ENCODE data around the gene TARDBP. TPM values are rescaled to one million over a fixed set of nuclear protein-coding genes. Genes with fewer than 3 reads are reported as not detected.

The TARDBP gene
- total RNA-seq, 1 experiment from 2014 or later = 155 TPM

DNA sequence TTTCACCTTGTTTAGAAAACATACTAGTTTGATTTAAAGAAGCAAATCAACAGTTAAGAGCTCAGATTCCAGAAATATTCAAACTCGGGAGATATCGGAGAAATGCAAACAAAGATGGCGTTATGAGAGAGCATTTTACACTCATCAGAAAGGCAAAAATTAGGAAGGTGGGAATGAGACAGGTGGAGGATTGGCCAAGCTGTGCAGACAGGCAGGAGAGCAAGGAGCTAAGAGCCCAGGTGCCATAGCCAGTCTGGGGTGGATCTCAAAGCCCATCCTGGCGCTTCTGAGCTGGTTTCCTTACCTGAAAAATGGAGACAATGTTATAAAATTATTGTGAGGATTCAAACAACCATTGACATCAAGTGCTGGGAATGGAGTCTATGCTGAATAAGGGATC is 19.6 kb upstream of the TARDBP start:
- Histone ChIP-seq H3K4me3 (replicated peaks in 1 of 2; ENCODE audit: low read depth in 1 of 2, low read length in 2 of 2) (no peak overlapping the region), H3K9me3 (ENCODE audit: control insufficient read depth in 1 of 2, insufficient read depth in 1 of 2, low read depth in 1 of 2, low read length in 2 of 2) (no peaks in the 10 kb centered on the region), H3K4me2 (ENCODE audit: low read length) (no peak overlapping the region), H2AFZ (ENCODE audit: low read depth, low read length, poor library complexity, severe bottlenecking) (no peak overlapping the region), H3K4me1 (ENCODE audit: control insufficient read depth in 1 of 2, insufficient read depth in 2 of 2, low read length in 2 of 2) (peaks cover 4 to 9% of the 10 kb centered on the region in 2 experiments; a peak in 2 of 4 replicates), H3K9me2 (ENCODE audit: insufficient read depth) (no peaks in the 10 kb centered on the region), H3K27me3 (ENCODE audit: insufficient read depth, low read length) (no peaks in the 10 kb centered on the region), H3K9ac (ENCODE audit: low read length) (no peak overlapping the region), H3K36me3 (ENCODE audit: control insufficient read depth in 1 of 2, insufficient read depth in 2 of 2, low read length in 2 of 2) (no peaks in the 10 kb centered on the region), H3K79me2 (ENCODE audit: insufficient read depth, low read length) (no peaks in the 10 kb centered on the region), H4K20me1 (ENCODE audit: insufficient read depth) (no peaks in the 10 kb centered on the region), H3K27ac (ENCODE audit: low read depth, low read length) (no peak overlapping the region)
- RAD21 ChIA-PET (ENCODE audit: low non-redundant PET in 1 of 2, low total read pairs in 2 of 2, uncharacterized antibody in 2 of 2, unreplicated experiment in 2 of 2) = no interaction called here
- no TSS peak for BruUV-seq (replicated peaks)
- CTCF ChIA-PET = no interaction called here
- DNase-seq (ENCODE audit: low read depth, low spot score) (no peak), ATAC-seq (no peak)
- POLR2A ChIA-PET = no interaction called here
- intact Hi-C loops (cut with micrococcal nuclease) = no loop called here
- TF ChIP-seq POLR2A (IDR thresholded peaks at IDR 0.05; ENCODE audit: borderline replicate concordance, extremely low read depth, insufficient read depth, insufficient read length) = no peak
- no peak for TF ChIP-seq RAD21 (IDR thresholded peaks at IDR 0.05; ENCODE audit: low read depth)
- TF ChIP-seq ELF1 (IDR thresholded peaks at IDR 0.05; ENCODE audit: borderline replicate concordance, low read depth) = no peak
- no peak for TF ChIP-seq SRF (IDR thresholded peaks at IDR 0.05; ENCODE audit: low read depth)
- no peak for TF ChIP-seq MAX (IDR thresholded peaks at IDR 0.05)
- TF ChIP-seq EGR1 (IDR thresholded peaks at IDR 0.05; ENCODE audit: low read depth) = no peak
- no peak for TF ChIP-seq ZFX (IDR thresholded peaks at IDR 0.05)
- TF ChIP-seq, protein P1, sequence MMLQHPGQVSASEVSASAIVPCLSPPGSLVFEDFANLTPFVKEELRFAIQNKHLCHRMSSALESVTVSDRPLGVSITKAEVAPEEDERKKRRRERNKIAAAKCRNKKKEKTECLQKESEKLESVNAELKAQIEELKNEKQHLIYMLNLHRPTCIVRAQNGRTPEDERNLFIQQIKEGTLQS (IDR thresholded peaks at IDR 0.05) = no peak

DNA sequence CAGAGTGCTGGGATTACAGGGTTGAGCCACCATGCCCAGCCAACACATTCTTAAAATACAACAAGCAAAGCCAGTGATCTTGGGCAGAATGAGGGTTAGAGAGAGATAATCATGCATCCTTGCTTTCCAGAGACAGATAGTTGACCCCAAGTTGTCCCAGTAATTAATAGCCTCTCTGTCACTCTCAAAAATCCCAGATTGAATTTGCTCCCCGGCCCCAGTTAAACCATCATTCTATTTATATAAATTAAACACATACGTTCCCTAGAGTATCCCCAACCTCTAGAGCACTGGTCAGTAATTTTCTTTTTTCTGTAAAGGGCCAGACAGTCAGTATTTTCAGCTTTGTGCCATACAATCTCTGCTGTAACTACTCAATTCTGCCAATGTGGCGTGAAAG is 16.4 kb upstream of the TARDBP start:
- CTCF ChIA-PET = interaction anchor here (1.3 kb wide), 1 partner anchor 42 kb away, joined by 3 read pairs; no protein-coding TSS in a partner anchor
- Histone ChIP-seq H3K27ac (ENCODE audit: low read depth, low read length) (no peak overlapping the region), H3K9ac (ENCODE audit: low read length) (no peak overlapping the region), H3K36me3 (ENCODE audit: control insufficient read depth in 1 of 2, insufficient read depth in 2 of 2, low read length in 2 of 2) (no peaks in the 10 kb centered on the region), H3K27me3 (ENCODE audit: insufficient read depth, low read length) (no peaks in the 10 kb centered on the region), H2AFZ (ENCODE audit: low read depth, low read length, poor library complexity, severe bottlenecking) (no peak overlapping the region), H3K9me2 (ENCODE audit: insufficient read depth) (no peaks in the 10 kb centered on the region), H4K20me1 (ENCODE audit: insufficient read depth) (no peaks in the 10 kb centered on the region), H3K9me3 (ENCODE audit: control insufficient read depth in 1 of 2, insufficient read depth in 1 of 2, low read depth in 1 of 2, low read length in 2 of 2) (peaks cover 0 to 7% of the 10 kb centered on the region in 2 experiments; a peak in 2 of 4 replicates), H3K4me3 (replicated peaks in 1 of 2; ENCODE audit: low read depth in 1 of 2, low read length in 2 of 2) (no peak overlapping the region), H3K4me1 (ENCODE audit: control insufficient read depth in 1 of 2, insufficient read depth in 2 of 2, low read length in 2 of 2) (no peaks in the 10 kb centered on the region), H3K4me2 (ENCODE audit: low read length) (no peak overlapping the region), H3K79me2 (ENCODE audit: insufficient read depth, low read length) (no peaks in the 10 kb centered on the region)
- POLR2A ChIA-PET = no interaction called here
- no peak for DNase-seq (ENCODE audit: low read depth, low spot score)
- RAD21 ChIA-PET (ENCODE audit: low non-redundant PET in 1 of 2, low total read pairs in 2 of 2, uncharacterized antibody in 2 of 2, unreplicated experiment in 2 of 2) = no interaction called here
- BruUV-seq (replicated peaks) = no TSS peak
- intact Hi-C loops (cut with micrococcal nuclease) = no loop called here
- no peak for TF ChIP-seq ELF1 (IDR thresholded peaks at IDR 0.05; ENCODE audit: borderline replicate concordance, low read depth)
- no peak for TF ChIP-seq REST (IDR thresholded peaks at IDR 0.05; ENCODE audit: low read depth)
- no peak for TF ChIP-seq FOSL1 (IDR thresholded peaks at IDR 0.05; ENCODE audit: low read depth)
- TF ChIP-seq, protein P1 (IDR thresholded peaks at IDR 0.05) = no peak
- no peak for TF ChIP-seq SIN3A (IDR thresholded peaks at IDR 0.05; ENCODE audit: low read depth)
- no peak for TF ChIP-seq TCF7L2 (IDR thresholded peaks at IDR 0.05; ENCODE audit: borderline replicate concordance, extremely low read depth, insufficient read depth, insufficient read length)
- TF ChIP-seq SP1 (IDR thresholded peaks at IDR 0.05; ENCODE audit: low read depth) = no peak
- TF ChIP-seq RAD21 (IDR thresholded peaks at IDR 0.05; ENCODE audit: low read depth) = no peak
- TF ChIP-seq MAX (IDR thresholded peaks at IDR 0.05) = no peak
- TF ChIP-seq EZH2 (IDR thresholded peaks at IDR 0.05) = no peak
- TF ChIP-seq POLR2AphosphoS5 (IDR thresholded peaks at IDR 0.05; ENCODE audit: low read depth, low read length) = no peak
- no peak for TF ChIP-seq CBX3 (IDR thresholded peaks at IDR 0.05; ENCODE audit: low read depth)
- no peak for TF ChIP-seq CEBPB (IDR thresholded peaks at IDR 0.05; ENCODE audit: low read depth)
- no peak for ATAC-seq

Measured in HCT116 (cell line).